GM13976 (cell line): ENCODE results near the gene SPA17.

Experiments
- DNase-seq: peaks from one replicate; pipeline ENCODE4 v3.0.0; 2012; ENCODE audit warnings: low spot score
- in situ Hi-C: fragments of 300-500 bp; cut with MboI; formaldehyde crosslinking; loops from one replicate; pipeline ENCODE4 v1.12.0; 2022; ENCODE audit warnings: low sequenced_read_pairs, mixed read lengths, inconsistent platforms; ENCODE audit not compliant: unreplicated experiment
- TF ChIP-seq, protein P1 (sequence below): IDR thresholded peaks from 2 replicates; pipeline ENCODE4 v1.5.1; 2012; ENCODE audit warnings: borderline replicate concordance, mild to moderate bottlenecking; ENCODE audit not compliant: insufficient read depth; ENCODE audit errors: extremely low read depth, missing control alignments, control extremely low read depth

The SPA17 gene

GRCh38 chr11:124681421-124681820 is 7.7 kb downstream of the SPA17 start:
- DNase-seq: no peak
- in situ Hi-C loops: no loop called here
- TF ChIP-seq, protein P1, sequence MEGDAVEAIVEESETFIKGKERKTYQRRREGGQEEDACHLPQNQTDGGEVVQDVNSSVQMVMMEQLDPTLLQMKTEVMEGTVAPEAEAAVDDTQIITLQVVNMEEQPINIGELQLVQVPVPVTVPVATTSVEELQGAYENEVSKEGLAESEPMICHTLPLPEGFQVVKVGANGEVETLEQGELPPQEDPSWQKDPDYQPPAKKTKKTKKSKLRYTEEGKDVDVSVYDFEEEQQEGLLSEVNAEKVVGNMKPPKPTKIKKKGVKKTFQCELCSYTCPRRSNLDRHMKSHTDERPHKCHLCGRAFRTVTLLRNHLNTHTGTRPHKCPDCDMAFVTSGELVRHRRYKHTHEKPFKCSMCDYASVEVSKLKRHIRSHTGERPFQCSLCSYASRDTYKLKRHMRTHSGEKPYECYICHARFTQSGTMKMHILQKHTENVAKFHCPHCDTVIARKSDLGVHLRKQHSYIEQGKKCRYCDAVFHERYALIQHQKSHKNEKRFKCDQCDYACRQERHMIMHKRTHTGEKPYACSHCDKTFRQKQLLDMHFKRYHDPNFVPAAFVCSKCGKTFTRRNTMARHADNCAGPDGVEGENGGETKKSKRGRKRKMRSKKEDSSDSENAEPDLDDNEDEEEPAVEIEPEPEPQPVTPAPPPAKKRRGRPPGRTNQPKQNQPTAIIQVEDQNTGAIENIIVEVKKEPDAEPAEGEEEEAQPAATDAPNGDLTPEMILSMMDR: no peak

DNA sequence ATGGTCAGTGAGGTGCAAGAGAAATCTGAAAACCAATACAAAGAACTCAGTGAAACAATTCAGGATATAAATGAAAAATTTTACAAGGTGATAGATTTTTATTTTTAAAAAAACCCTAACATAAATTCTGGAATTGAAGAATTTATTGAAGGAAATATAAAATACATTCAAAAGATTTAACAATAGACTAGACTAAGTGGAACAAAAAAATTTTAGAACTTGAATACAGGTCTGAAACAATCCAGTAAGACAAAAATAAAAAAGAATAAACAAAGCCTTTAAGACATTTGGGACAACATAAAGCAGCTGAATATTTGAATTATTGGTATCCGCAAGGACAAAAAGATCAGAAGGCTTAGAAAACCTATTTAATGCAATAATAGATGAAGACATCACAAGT is 8.7 kb downstream of the SPA17 start:
- DNase-seq: no peak
- TF ChIP-seq, protein P1: no peak
- in situ Hi-C loops: no loop called here

GRCh38 chr11:124693142-124693541 is 19.4 kb downstream of the SPA17 start:
- TF ChIP-seq, protein P1: no peak
- in situ Hi-C loops: no loop called here
- no peak for DNase-seq

DNA sequence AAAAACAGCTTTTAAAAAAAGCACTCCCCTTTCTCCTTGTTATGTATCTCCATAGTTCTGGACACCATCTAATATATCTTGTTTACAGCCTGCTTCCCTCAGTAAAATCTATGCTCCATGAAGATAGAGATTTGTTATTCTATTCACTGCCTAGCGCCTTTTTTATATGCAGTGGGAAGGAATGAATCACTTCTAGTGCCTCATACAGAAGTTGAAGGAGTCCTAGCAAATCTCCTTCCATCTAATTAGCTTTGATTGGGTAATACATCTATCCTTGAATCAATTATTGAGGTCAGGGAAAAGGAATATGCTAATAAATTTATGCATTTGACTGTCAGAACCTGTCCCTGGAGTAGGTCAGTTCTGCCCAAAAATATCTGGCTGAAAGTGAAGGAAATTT is 25.8 kb downstream of the SPA17 start:
- in situ Hi-C loops: no loop called here
- no peak for DNase-seq
- TF ChIP-seq, protein P1: no peak

- in situ Hi-C loops: no loop called here
- TF ChIP-seq, protein P1: no peak
- DNase-seq: no peak
These were observed 26.3 kb downstream of the SPA17 start for GRCh38 chr11:124700028-124700427.

- DNase-seq: no peak
- in situ Hi-C loops: no loop called here
- TF ChIP-seq, protein P1: no peak
These were observed 34.1 kb downstream of the SPA17 start for GRCh38 chr11:124707829-124708228.

DNA sequence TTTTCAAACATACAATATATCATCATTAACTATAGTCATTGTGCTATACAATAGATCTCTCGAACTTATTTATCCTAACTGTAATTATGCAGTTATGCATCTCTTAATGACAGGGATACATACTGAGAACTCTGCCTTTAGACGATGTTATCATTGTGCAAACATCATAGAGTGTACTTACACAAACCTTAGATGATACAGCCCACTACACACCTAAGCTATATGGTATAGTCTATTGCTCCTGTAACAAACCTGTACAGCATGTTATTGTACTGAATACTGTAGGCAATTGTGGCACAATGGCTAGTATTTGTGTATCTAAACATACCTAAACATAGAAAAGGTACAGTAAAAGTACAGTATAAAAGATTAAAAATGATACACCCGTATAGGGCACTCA is 38.7 kb downstream of the SPA17 start:
- in situ Hi-C loops: no loop called here
- DNase-seq: no peak
- TF ChIP-seq, protein P1: no peak
